ENCODE data around the gene HOXD3. TPM values are rescaled to one million over a fixed set of nuclear protein-coding genes. Genes with fewer than 3 reads are reported as not detected.

Gene HOXD3
- total RNA-seq, 4 donors from 2014 or later = 1.8 to 2.7 (median 2.2) TPM

- Histone ChIP-seq H3K27ac (no peak overlapping the region), H3K27me3 (peaks cover 95% of the 10 kb centered on the region), H3K4me1 (peaks cover 0 to 17% (median 0%) of the 10 kb centered on the region in 3 donors), H3K9me3 (no peaks in the 10 kb centered on the region), H3K36me3 (no peaks in the 10 kb centered on the region), H3K4me3 (no peak overlapping the region)
- TF ChIP-seq EP300 (IDR thresholded peaks at IDR 0.05) (no peak), POLR2AphosphoS5 (IDR thresholded peaks at IDR 0.05) (no peak), POLR2A (IDR thresholded peaks at IDR 0.05) (no peak), CTCF (IDR thresholded peaks at IDR 0.05) (no peak)
- ATAC-seq = no peak
- WGBS, 2 donors (ENCODE audit: low coverage in 1 of 2) = 43 to 71% methylated on average over 1 to 7 of the region's 11 CpGs
These were observed 8.2 kb upstream of the HOXD3 start for GRCh38 chr2:176148751-176149421.

GRCh38 chr2:176149481-176149938 is 7.6 kb upstream of the HOXD3 start:
- no peak overlapping the region for H3K27ac ChIP-seq
- no peak overlapping the region for H3K4me3 ChIP-seq
- H3K9me3 ChIP-seq = no peaks in the 10 kb centered on the region
- H3K27me3 ChIP-seq = peaks cover 100% of the 10 kb centered on the region
- no peaks in the 10 kb centered on the region for H3K36me3 ChIP-seq
- WGBS, 2 donors (ENCODE audit: low coverage in 1 of 2) = 8 to 27% methylated on average over 3 to 20 of the region's 22 CpGs
- H3K4me1 ChIP-seq = peaks cover 0 to 17% (median 0%) of the 10 kb centered on the region in 3 donors
- TF ChIP-seq EP300 (IDR thresholded peaks at IDR 0.05) (no peak), POLR2A (IDR thresholded peaks at IDR 0.05) (no peak), CTCF (IDR thresholded peaks at IDR 0.05) (no peak), POLR2AphosphoS5 (IDR thresholded peaks at IDR 0.05) (no peak)
- ATAC-seq = no peak

- 14 to 37% methylated on average over 3 to 20 of the region's 24 CpGs for WGBS, 2 donors (ENCODE audit: low coverage in 1 of 2)
- Histone ChIP-seq H3K36me3 (no peaks in the 10 kb centered on the region), H3K27me3 (peaks cover 100% of the 10 kb centered on the region), H3K9me3 (no peaks in the 10 kb centered on the region), H3K4me1 (peaks cover 0 to 17% (median 0%) of the 10 kb centered on the region in 3 donors), H3K4me3 (no peak overlapping the region), H3K27ac (no peak overlapping the region)
- TF ChIP-seq EP300 (IDR thresholded peaks at IDR 0.05) (no peak), POLR2AphosphoS5 (IDR thresholded peaks at IDR 0.05) (no peak), POLR2A (IDR thresholded peaks at IDR 0.05) (no peak)
- no peak for ATAC-seq
These were observed 7.0 kb upstream of the HOXD3 start for GRCh38 chr2:176149939-176150583.

- TF ChIP-seq EP300 (IDR thresholded peaks at IDR 0.05) (no peak), POLR2AphosphoS5 (IDR thresholded peaks at IDR 0.05) (no peak), CTCF (IDR thresholded peaks at IDR 0.05) (no peak), POLR2A (IDR thresholded peaks at IDR 0.05) (no peak)
- ATAC-seq = no peak
- H3K4me3 ChIP-seq = no peak overlapping the region
- H3K27me3 ChIP-seq = peaks cover 100% of the 10 kb centered on the region
- no peak overlapping the region for H3K27ac ChIP-seq
- H3K9me3 ChIP-seq = no peaks in the 10 kb centered on the region
- H3K4me1 ChIP-seq = peaks cover 0 to 17% (median 0%) of the 10 kb centered on the region in 3 donors
- WGBS, 2 donors (ENCODE audit: low coverage in 1 of 2) = 18% methylated on average over 1 of the region's 14 CpGs; no CpG with 5 or more reads in 1 of the 2 donors
- no peaks in the 10 kb centered on the region for H3K36me3 ChIP-seq
These were observed 6.3 kb upstream of the HOXD3 start for GRCh38 chr2:176150584-176151441.

Measured in gastroesophageal sphincter (tissue), 4 donors.